ENCODE results near the gene FNBP1. TPM values are rescaled to one million over a fixed set of nuclear protein-coding genes. Genes with fewer than 3 reads are reported as not detected.

Gene FNBP1
- total RNA-seq, 6 donors from 2014 or later = 34.8 to 85.4 (median 51.6) TPM

GRCh38 chr9:130043654-130044623 lies 950 bp upstream of the FNBP1 start:
- WGBS, 2 donors = 26 to 60% methylated on average over 23 to 37 of the region's 37 CpGs

GRCh38 chr9:130042406-130042884 lies 544 bp downstream of the FNBP1 start:
- no peak for TF ChIP-seq POLR2A (IDR thresholded peaks at IDR 0.05)
- no peak for TF ChIP-seq POLR2AphosphoS5 (IDR thresholded peaks at IDR 0.05)
- TF ChIP-seq CTCF (IDR thresholded peaks at IDR 0.05) = no peak
- no peak for TF ChIP-seq EP300 (IDR thresholded peaks at IDR 0.05)
- ATAC-seq (ENCODE audit: low FRiP score in 2 of 2) (peak; percentile 4 to 59), DNase-seq (peak; percentile 31 to 92)
- Histone ChIP-seq H3K27ac (peak overlapping the region; percentile 85 to 96 (median 94)), H3K36me3 (no peaks in the 10 kb centered on the region), H3K9me3 (no peaks in the 10 kb centered on the region), H3K4me1 (peaks cover 23 to 65% (median 32%) of the 10 kb centered on the region in 4 donors), H3K27me3 (no peaks in the 10 kb centered on the region), H3K4me3 (peak overlapping the region; percentile 64 to 97 (median 72))
- WGBS, 2 donors = 0% methylated on average over 2 of the region's 68 CpGs; no CpG with 5 or more reads in 1 of the 2 donors

More at GRCh38 chr9:130043654-130044623, 950 bp upstream of the FNBP1 start:
- TF ChIP-seq EP300 (IDR thresholded peaks at IDR 0.05) (no peak), CTCF (IDR thresholded peaks at IDR 0.05) (peak in 2 of 6 experiments; percentile 4 to 19), POLR2A (IDR thresholded peaks at IDR 0.05) (peak in 1 of 4 donors; percentile 25)
- Histone ChIP-seq H3K4me1 (peaks cover 23 to 58% (median 29%) of the 10 kb centered on the region in 4 donors), H3K27ac (peak overlapping the region; percentile 85 to 96 (median 94)), H3K4me3 (peak overlapping the region; percentile 64 to 97 (median 72)), H3K36me3 (no peaks in the 10 kb centered on the region), H3K9me3 (no peaks in the 10 kb centered on the region), H3K27me3 (no peaks in the 10 kb centered on the region)
- ATAC-seq (ENCODE audit: low FRiP score in 2 of 2) (peak; percentile 28 to 54), DNase-seq (no peak)

GRCh38 chr9:130041648-130042405 lies 1.2 kb downstream of the FNBP1 start:
- no peak for DNase-seq
- Histone ChIP-seq H3K4me1 (peaks cover 23 to 69% (median 32%) of the 10 kb centered on the region in 4 donors), H3K9me3 (no peaks in the 10 kb centered on the region), H3K4me3 (peak overlapping the region; percentile 64 to 97 (median 72)), H3K27me3 (no peaks in the 10 kb centered on the region), H3K36me3 (no peaks in the 10 kb centered on the region), H3K27ac (peak overlapping the region; percentile 85 to 96 (median 94))
- WGBS, 2 donors = 2% methylated on average over 16 to 23 of the region's 31 CpGs
- TF ChIP-seq EP300 (IDR thresholded peaks at IDR 0.05) (no peak), CTCF (IDR thresholded peaks at IDR 0.05) (no peak), POLR2A (IDR thresholded peaks at IDR 0.05) (no peak), POLR2AphosphoS5 (IDR thresholded peaks at IDR 0.05) (no peak)
- ATAC-seq (ENCODE audit: low FRiP score in 2 of 2) = peak in 1 of 2 donors; percentile 1

DNA sequence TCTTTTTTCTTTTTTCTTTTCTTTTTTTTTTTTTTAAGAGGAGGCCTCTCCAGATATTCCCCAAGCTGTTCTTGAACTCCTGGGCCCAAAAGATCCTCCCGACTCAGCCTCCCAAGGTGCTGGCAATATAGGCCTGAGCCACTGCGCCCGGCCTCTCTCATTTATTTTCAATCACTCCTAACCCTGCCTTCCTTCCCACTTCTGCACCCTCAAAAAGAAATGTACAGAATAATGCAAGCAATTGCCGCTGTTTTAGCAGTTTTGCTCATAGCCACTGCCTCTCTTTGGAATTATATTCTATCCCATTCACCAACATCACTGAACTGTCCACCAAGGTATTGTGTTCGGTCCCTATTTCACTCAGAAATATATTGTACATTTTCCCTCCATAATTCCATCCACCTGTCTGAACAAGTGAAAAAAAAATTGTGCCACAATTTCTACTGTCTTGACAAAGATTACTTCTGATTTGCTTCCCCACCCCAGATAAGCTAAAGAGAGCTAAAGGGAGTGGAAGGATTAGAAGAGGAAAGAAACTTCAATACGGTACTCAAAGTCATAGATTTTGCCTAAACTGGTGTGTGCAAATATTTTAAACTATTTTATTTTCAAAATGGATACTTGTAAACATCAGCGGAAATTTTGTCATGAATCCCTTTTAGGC lies 1.9 kb downstream of the FNBP1 start:
- peak overlapping the region; percentile 85 to 96 (median 94) for H3K27ac ChIP-seq
- no peaks in the 10 kb centered on the region for H3K27me3 ChIP-seq
- TF ChIP-seq CTCF (IDR thresholded peaks at IDR 0.05) = no peak
- no peak for TF ChIP-seq POLR2A (IDR thresholded peaks at IDR 0.05)
- TF ChIP-seq POLR2AphosphoS5 (IDR thresholded peaks at IDR 0.05) = no peak
- no peak for TF ChIP-seq EP300 (IDR thresholded peaks at IDR 0.05)
- no peaks in the 10 kb centered on the region for H3K36me3 ChIP-seq
- H3K4me3 ChIP-seq = peak overlapping the region in 3 of 4 donors; percentile 64 to 97 (median 77)
- peaks cover 27 to 75% (median 39%) of the 10 kb centered on the region in 4 donors for H3K4me1 ChIP-seq
- 47 to 50% methylated on average over 7 of the region's 7 CpGs for WGBS, 2 donors
- ATAC-seq (ENCODE audit: low FRiP score in 2 of 2) = no peak
- H3K9me3 ChIP-seq = no peaks in the 10 kb centered on the region
- no peak for DNase-seq
